Measurements from ENCODE around the gene XIAP. TPM values are rescaled to one million over a fixed set of nuclear protein-coding genes. Genes with fewer than 3 reads are reported as not detected.
A peak's percentile ranks its signal among the peaks of the same experiment; 100 is the strongest.
"Not testable (repeated sequence)": the region's sequence is repeated elsewhere in the genome, so short reads cannot be mapped to it uniquely, and the experiment has no call there.

Gene XIAP
- total RNA-seq, 4 donors from 2014 or later = 34.5 to 50.4 (median 42.9) TPM

GRCh38 chrX:123882391-123882790, 22.5 kb downstream of the XIAP start:
- Histone ChIP-seq H3K4me3 (no peak overlapping the region), H3K9me3 (no peaks in the 10 kb centered on the region), H3K27me3 (no peaks in the 10 kb centered on the region), H3K36me3 (peaks cover 0 to 7% of the 10 kb centered on the region in 2 donors), H3K4me1 (peaks cover 0 to 19% (median 0%) of the 10 kb centered on the region in 3 donors), H3K27ac (no peak overlapping the region)
- TF ChIP-seq POLR2AphosphoS5 (IDR thresholded peaks at IDR 0.05) = no peak
- no peak for TF ChIP-seq EP300 (IDR thresholded peaks at IDR 0.05)
- TF ChIP-seq CTCF (IDR thresholded peaks at IDR 0.05) = no peak
- TF ChIP-seq POLR2A (IDR thresholded peaks at IDR 0.05) = no peak
- 57 to 59% methylated on average over 3 of the region's 3 CpGs for WGBS, 2 donors (ENCODE audit: low coverage in 1 of 2)
- no peak for ATAC-seq

GRCh38 chrX:123884809-123885408, 25.1 kb downstream of the XIAP start:
- no peak for ATAC-seq
- TF ChIP-seq CTCF (IDR thresholded peaks at IDR 0.05) (peak; percentile 7 to 56 (median 30)), POLR2A (IDR thresholded peaks at IDR 0.05) (no peak), EP300 (IDR thresholded peaks at IDR 0.05) (no peak), POLR2AphosphoS5 (IDR thresholded peaks at IDR 0.05) (no peak)
- no peaks in the 10 kb centered on the region for H3K4me1 ChIP-seq
- peaks cover 0 to 20% of the 10 kb centered on the region in 2 donors for H3K36me3 ChIP-seq
- H3K27ac ChIP-seq = no peak overlapping the region
- no peak overlapping the region for H3K4me3 ChIP-seq
- no peaks in the 10 kb centered on the region for H3K27me3 ChIP-seq
- no peaks in the 10 kb centered on the region for H3K9me3 ChIP-seq

GRCh38 chrX:123899701-123900100, 39.8 kb downstream of the XIAP start:
- 69 to 83% methylated on average over 3 of the region's 3 CpGs for WGBS, 2 donors (ENCODE audit: low coverage in 1 of 2)
- H3K27me3 ChIP-seq = no peaks in the 10 kb centered on the region
- no peaks in the 10 kb centered on the region for H3K4me1 ChIP-seq
- H3K9me3 ChIP-seq = no peaks in the 10 kb centered on the region
- TF ChIP-seq POLR2A (IDR thresholded peaks at IDR 0.05) (no peak), POLR2AphosphoS5 (IDR thresholded peaks at IDR 0.05) (no peak), EP300 (IDR thresholded peaks at IDR 0.05) (no peak), CTCF (IDR thresholded peaks at IDR 0.05) (no peak)
- H3K27ac ChIP-seq = no peak overlapping the region
- no peak for ATAC-seq
- peaks cover 0 to 52% of the 10 kb centered on the region in 2 donors for H3K36me3 ChIP-seq
- H3K4me3 ChIP-seq = no peak overlapping the region

- H3K27ac ChIP-seq, H3K9me3 ChIP-seq, H3K4me1 ChIP-seq, H3K27me3 ChIP-seq, ATAC-seq, H3K4me3 ChIP-seq: not testable (repeated sequence)
- WGBS, 2 donors (ENCODE audit: low coverage in 1 of 2) = 100% methylated on average over 1 of the region's 7 CpGs; no CpG with 5 or more reads in 1 of the 2 donors
- peaks cover 0 to 41% of the 10 kb centered on the region in 2 donors for H3K36me3 ChIP-seq
These were observed 43.4 kb downstream of the XIAP start for GRCh38 chrX:123903261-123903660.

GRCh38 chrX:123905332-123905731, 45.5 kb downstream of the XIAP start:
- ATAC-seq = no peak
- 41 to 71% methylated on average over 2 of the region's 2 CpGs for WGBS, 2 donors (ENCODE audit: low coverage in 1 of 2)

More at GRCh38 chrX:123905332-123905731, 45.5 kb downstream of the XIAP start:
- no peak overlapping the region for H3K27ac ChIP-seq
- peaks cover 0 to 37% of the 10 kb centered on the region in 2 donors for H3K36me3 ChIP-seq
- no peaks in the 10 kb centered on the region for H3K4me1 ChIP-seq
- H3K4me3 ChIP-seq = no peak overlapping the region
- H3K27me3 ChIP-seq = no peaks in the 10 kb centered on the region
- H3K9me3 ChIP-seq = no peaks in the 10 kb centered on the region
- no peak for TF ChIP-seq POLR2AphosphoS5 (IDR thresholded peaks at IDR 0.05)
- no peak for TF ChIP-seq EP300 (IDR thresholded peaks at IDR 0.05)
- TF ChIP-seq CTCF (IDR thresholded peaks at IDR 0.05) = no peak
- TF ChIP-seq POLR2A (IDR thresholded peaks at IDR 0.05) = no peak
